H9 (cell line): ENCODE measurements around the gene RBL2. TPM values are rescaled to one million over a fixed set of nuclear protein-coding genes. Genes with fewer than 3 reads are reported as not detected.

Source experiments
- DNase-seq: peaks from one replicate; pipeline ENCODE4 v3.0.0-alpha.2; 2017
- H2AFZ ChIP-seq: one replicate; pipeline ENCODE4 v1.6.1; 2013; ENCODE audit warnings: mild to moderate bottlenecking, low read length, control low read depth, moderate library complexity
- H2AK5ac ChIP-seq: 2 replicates; pipeline ENCODE4 v1.6.1; 2013; ENCODE audit warnings: low read length, control low read depth, mixed read lengths; ENCODE audit not compliant: insufficient read length
- H2BK120ac ChIP-seq: one replicate; pipeline ENCODE4 v1.6.1; 2013; ENCODE audit warnings: low read depth, mild to moderate bottlenecking, low read length, control low read depth, inconsistent platforms; ENCODE audit not compliant: poor library complexity, severe bottlenecking
- H2BK12ac ChIP-seq: 2 replicates; pipeline ENCODE4 v1.6.1; 2013; ENCODE audit warnings: low read length, control low read depth, mixed read lengths, low read depth; ENCODE audit not compliant: insufficient read length
- H2BK15ac ChIP-seq: 2 replicates; pipeline ENCODE4 v1.6.1; 2013; ENCODE audit warnings: low read depth, low read length, control low read depth
- H2BK20ac ChIP-seq: one replicate; pipeline ENCODE4 v1.6.1; 2013; ENCODE audit warnings: low read depth, mild to moderate bottlenecking, low read length, control low read depth, inconsistent platforms; ENCODE audit not compliant: poor library complexity, severe bottlenecking
- H2BK5ac ChIP-seq: 2 replicates; pipeline ENCODE4 v1.6.1; 2013; ENCODE audit warnings: low read length, control low read depth, mixed read lengths; ENCODE audit not compliant: insufficient read length
- H3K14ac ChIP-seq: 2 replicates; pipeline ENCODE4 v1.6.1; 2013; ENCODE audit warnings: low read length, control low read depth; ENCODE audit not compliant: insufficient read depth
- H3K18ac ChIP-seq: 2 replicates; pipeline ENCODE4 v1.6.1; 2013; ENCODE audit warnings: low read depth, mild to moderate bottlenecking, mixed read lengths, low read length, control low read depth; ENCODE audit not compliant: insufficient read length
- H3K23ac ChIP-seq: 2 replicates; pipeline ENCODE4 v1.6.1; 2013; ENCODE audit warnings: low read length, control low read depth, mixed read lengths, low read depth; ENCODE audit not compliant: insufficient read length
- H3K23me2 ChIP-seq: 2 replicates; pipeline ENCODE4 v1.6.1; 2013; ENCODE audit warnings: low read depth, mild to moderate bottlenecking, mixed read lengths, low read length, control low read depth; ENCODE audit not compliant: insufficient read length, poor library complexity, severe bottlenecking
- H3K27ac ChIP-seq: 2 replicates; pipeline ENCODE4 v1.5.1; 2013; ENCODE audit warnings: low read length, control low read depth, mixed read lengths, low read depth; ENCODE audit not compliant: insufficient read length
- H3K27me3 ChIP-seq: 2 replicates; pipeline ENCODE4 v1.6.1; 2013; ENCODE audit warnings: low read length, control low read depth, inconsistent platforms; ENCODE audit not compliant: insufficient read depth
- H3K4ac ChIP-seq: 2 replicates; pipeline ENCODE4 v1.6.1; 2013; ENCODE audit warnings: low read depth, mild to moderate bottlenecking, control low read depth, inconsistent platforms, low read length, moderate library complexity
- H3K4me1 ChIP-seq: 2 replicates; pipeline ENCODE4 v1.6.1; 2013; ENCODE audit warnings: low read length, control low read depth, inconsistent platforms; ENCODE audit not compliant: insufficient read depth
- H3K4me2 ChIP-seq: 2 replicates; pipeline ENCODE4 v1.6.1; 2013; ENCODE audit warnings: low read length, control low read depth, mixed read lengths; ENCODE audit not compliant: insufficient read length, insufficient read depth
- H3K56ac ChIP-seq: 2 replicates; pipeline ENCODE4 v1.6.1; 2013; ENCODE audit warnings: low read depth, mild to moderate bottlenecking, mixed read lengths, low read length, control low read depth; ENCODE audit not compliant: insufficient read length
- H3K79me1 ChIP-seq: 2 replicates; pipeline ENCODE4 v1.6.1; 2013; ENCODE audit warnings: low read depth, mild to moderate bottlenecking, moderate library complexity, low read length, control low read depth, inconsistent platforms; ENCODE audit not compliant: insufficient read depth, poor library complexity, severe bottlenecking
- H3K79me2 ChIP-seq: 2 replicates; pipeline ENCODE4 v1.6.1; 2013; ENCODE audit warnings: low read length, control low read depth, inconsistent platforms; ENCODE audit not compliant: insufficient read depth
- H3K9ac ChIP-seq: 2 replicates; pipeline ENCODE4 v1.6.1; 2013; ENCODE audit warnings: low read length, control low read depth, mixed read lengths; ENCODE audit not compliant: insufficient read length; ENCODE audit errors: extremely low read depth
- H3K9me3 ChIP-seq: one replicate; pipeline ENCODE4 v1.6.1; 2013; ENCODE audit warnings: low read depth, low read length, inconsistent platforms; ENCODE audit not compliant: control insufficient read depth
- H3T11ph ChIP-seq: one replicate; pipeline ENCODE4 v1.6.1; 2013; ENCODE audit warnings: mild to moderate bottlenecking, low read length, control low read depth, inconsistent platforms
- H4K20me1 ChIP-seq: one replicate; pipeline ENCODE4 v1.6.1; 2013; ENCODE audit not compliant: control insufficient read depth, insufficient read length, insufficient read depth
- H4K5ac ChIP-seq: 2 replicates; pipeline ENCODE4 v1.6.1; 2013; ENCODE audit warnings: low read depth, mild to moderate bottlenecking, mixed read lengths, low read length, control low read depth; ENCODE audit not compliant: insufficient read length
- H4K8ac ChIP-seq: replicated peaks from 2 replicates; pipeline ENCODE4 v1.6.1; 2013; ENCODE audit warnings: low read length, control low read depth, mixed read lengths, low read depth; ENCODE audit not compliant: insufficient read length
- H4K91ac ChIP-seq: 2 replicates; pipeline ENCODE4 v1.6.1; 2013; ENCODE audit warnings: low read depth, mild to moderate bottlenecking, moderate library complexity, mixed read lengths, low read length, control low read depth; ENCODE audit not compliant: insufficient read length
- H3K27ac Mint-ChIP-seq, 3 experiments: 2 replicates in 2 of 3; 3 replicates in 1 of 3; pipeline ENCODE4 v1.8.0; 2020 to 2021; ENCODE audit warnings: mixed read lengths in 3 of 3, mild to moderate bottlenecking in 1 of 3, moderate library complexity in 1 of 3
- H3K27me3 Mint-ChIP-seq: 2 replicates; pipeline ENCODE4 v1.8.0; 2021; ENCODE audit warnings: low read depth, mild to moderate bottlenecking, moderate library complexity, mixed read lengths
- H3K36me3 Mint-ChIP-seq, 3 experiments: 2 replicates in 2 of 3; 3 replicates in 1 of 3; pipeline ENCODE4 v1.8.0; 2020 to 2021; ENCODE audit warnings: low read depth in 3 of 3, mixed read lengths in 3 of 3; ENCODE audit not compliant: insufficient read depth in 1 of 3
- H3K4me1 Mint-ChIP-seq, 2 experiments: 2 replicates each; pipeline ENCODE4 v1.8.0; 2020; ENCODE audit warnings: mixed read lengths in 2 of 2
- H3K4me3 Mint-ChIP-seq, 2 experiments: 2 replicates in 1 of 2; 3 replicates in 1 of 2; pipeline ENCODE4 v1.8.0; 2020 to 2021; ENCODE audit warnings: mild to moderate bottlenecking in 2 of 2, mixed read lengths in 2 of 2, moderate library complexity in 1 of 2
- H3K9me3 Mint-ChIP-seq, 2 experiments: 2 replicates in 1 of 2; 3 replicates in 1 of 2; pipeline ENCODE4 v1.8.0; 2020; ENCODE audit warnings: mild to moderate bottlenecking in 2 of 2, mixed read lengths in 2 of 2, moderate library complexity in 1 of 2
- CTCF ChIP-seq: fragments of 200-600 bp; sonication (generic); conservative IDR thresholded peaks from 3 replicates; pipeline ENCODE4 v1.8.0; 2021; ENCODE audit warnings: antibody characterized with exemption, mild to moderate bottlenecking
- WGBS: extraction: QIAGEN DNeasy Blood & Tissue Kit; methylation state at CpG from one replicate; pipeline ENCODE4 v1.1.7; 2013; ENCODE audit warnings: missing lambda C conversion rate, low lambda C conversion rate, mixed read lengths; ENCODE audit not compliant: insufficient read length; ENCODE audit errors: extremely low coverage; 5-methylcytosine and 5-hydroxymethylcytosine counted together
- total RNA-seq: library from RNA; stranded (reverse); gene quantifications from 2 replicates; pipeline ENCODE4 v1.2.1, GENCODE V29; 2021

Gene RBL2
- total RNA-seq, 1 experiment from 2014 or later, result 17.3 TPM

GRCh38 chr16:53465606-53466280 lies 31.5 kb downstream of the RBL2 start:
- no peak overlapping the region for H3K56ac ChIP-seq
- H3K27me3 ChIP-seq, result no peaks in the 10 kb centered on the region
- H2AFZ ChIP-seq, result no peak overlapping the region
- no peaks in the 10 kb centered on the region for H3K9me3 ChIP-seq
- H3T11ph ChIP-seq, result no peak overlapping the region
- H3K79me1 ChIP-seq, result no peaks in the 10 kb centered on the region
- no CpG with 5 or more reads among the region's 6 CpGs for WGBS
- H3K18ac ChIP-seq, result no peak overlapping the region
- DNase-seq, result no peak
- no peak overlapping the region for H3K4me2 ChIP-seq
- no peaks in the 10 kb centered on the region for H3K4me1 Mint-ChIP-seq
- no peaks in the 10 kb centered on the region for H3K9me3 Mint-ChIP-seq
- H2BK15ac ChIP-seq, result no peak overlapping the region
- no peak for TF ChIP-seq CTCF
- H2BK5ac ChIP-seq, result no peak overlapping the region
- no peak overlapping the region for H3K27ac ChIP-seq
- H3K14ac ChIP-seq, result no peak overlapping the region
- H4K5ac ChIP-seq, result no peak overlapping the region
- no peak overlapping the region for H2BK12ac ChIP-seq
- H2BK20ac ChIP-seq, result no peak overlapping the region
- H2BK120ac ChIP-seq, result no peak overlapping the region
- H3K23ac ChIP-seq, result no peak overlapping the region
- no peak overlapping the region for H3K9ac ChIP-seq
- no peak overlapping the region for H2AK5ac ChIP-seq
- H3K36me3 Mint-ChIP-seq, result peaks cover 24 to 60% (median 48%) of the 10 kb centered on the region in 3 experiments
- H3K4me3 Mint-ChIP-seq, result no peak overlapping the region
- H3K27me3 Mint-ChIP-seq, result no peaks in the 10 kb centered on the region
- no peaks in the 10 kb centered on the region for H4K20me1 ChIP-seq
- H3K27ac Mint-ChIP-seq, result no peak overlapping the region
- H4K8ac ChIP-seq, result no peak overlapping the region
- no peaks in the 10 kb centered on the region for H3K23me2 ChIP-seq
- no peaks in the 10 kb centered on the region for H3K79me2 ChIP-seq
- no peak overlapping the region for H3K4ac ChIP-seq
- no peak overlapping the region for H4K91ac ChIP-seq
- H3K4me1 ChIP-seq, result no peaks in the 10 kb centered on the region
